Measurements from ENCODE around the gene ADARB1. TPM values are rescaled to one million over a fixed set of nuclear protein-coding genes. Genes with fewer than 3 reads are reported as not detected.

ADARB1 gene
- total and polyA plus RNA-seq, 2 experiments from 2014 or later: 16.0 to 17.3 TPM

- Histone ChIP-seq H3K27ac (no peak overlapping the region), H2AFZ (no peak overlapping the region), H3K4me1 (ENCODE audit: insufficient read depth) (peaks cover under 1% of the 10 kb centered on the region), H4K20me1 (ENCODE audit: insufficient read depth, poor library complexity, severe bottlenecking) (peaks cover 13% of the 10 kb centered on the region), H3K79me2 (peaks cover 79% of the 10 kb centered on the region), H3K4me3 (no peak overlapping the region), H3K9me2 (replicated peaks; ENCODE audit: insufficient read depth) (no peaks in the 10 kb centered on the region), H3K36me3 (replicated peaks; ENCODE audit: insufficient read depth, low read depth) (no peaks in the 10 kb centered on the region), H3K4me2 (no peak overlapping the region), H3K27me3 (no peaks in the 10 kb centered on the region), H3K9me3 (ENCODE audit: low read depth) (no peaks in the 10 kb centered on the region)
- WGBS (ENCODE audit: low lambda C conversion rate, missing lambda C conversion rate): 92% methylated on average over 5 of the region's 5 CpGs
- no peak for TF ChIP-seq EZH2phosphoT487 (IDR thresholded peaks at IDR 0.05; ENCODE audit: low read depth, severe bottlenecking, unreplicated experiment)
- no peak for DNase-seq (ENCODE audit: low spot score)
These were observed 4.0 kb downstream of the ADARB1 start for GRCh38 chr21:45078371-45078770.

DNA sequence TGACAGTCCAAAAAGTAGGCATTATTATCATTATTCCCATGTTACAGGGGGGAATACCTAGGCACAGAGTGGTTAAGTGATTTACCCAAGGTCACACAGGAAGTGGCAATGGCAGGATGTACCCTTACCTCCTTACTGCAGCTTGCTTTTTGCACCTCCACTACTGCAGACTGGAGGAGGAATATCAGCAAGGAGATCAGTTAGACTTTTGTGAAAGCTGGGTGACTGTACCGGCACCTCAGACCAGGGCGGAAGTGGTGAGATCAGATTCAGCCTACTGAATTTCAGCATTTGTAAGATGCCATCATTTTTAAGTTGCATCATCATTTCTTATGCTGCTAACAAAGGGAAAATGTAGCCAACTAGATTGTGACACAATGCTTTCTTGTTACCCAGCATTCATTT, 4.5 kb downstream of the ADARB1 start:
- peaks cover 13% of the 10 kb centered on the region for H4K20me1 ChIP-seq (ENCODE audit: insufficient read depth, poor library complexity, severe bottlenecking)
- no peak overlapping the region for H3K27ac ChIP-seq
- H3K4me3 ChIP-seq: no peak overlapping the region
- no peaks in the 10 kb centered on the region for H3K9me2 ChIP-seq (replicated peaks; ENCODE audit: insufficient read depth)
- no peaks in the 10 kb centered on the region for H3K9me3 ChIP-seq (ENCODE audit: low read depth)
- no peak overlapping the region for H3K4me2 ChIP-seq
- no peaks in the 10 kb centered on the region for H3K36me3 ChIP-seq (replicated peaks; ENCODE audit: insufficient read depth, low read depth)
- no peaks in the 10 kb centered on the region for H3K4me1 ChIP-seq (ENCODE audit: insufficient read depth)
- H3K27me3 ChIP-seq: no peaks in the 10 kb centered on the region
- TF ChIP-seq EZH2phosphoT487 (IDR thresholded peaks at IDR 0.05; ENCODE audit: low read depth, severe bottlenecking, unreplicated experiment) (no peak), EZH2 (IDR thresholded peaks at IDR 0.05; ENCODE audit: borderline replicate concordance) (no peak), CTCF (IDR thresholded peaks at IDR 0.05; ENCODE audit: poor library complexity) (no peak)
- peaks cover 84% of the 10 kb centered on the region for H3K79me2 ChIP-seq
- no peak for DNase-seq (ENCODE audit: low spot score)
- WGBS (ENCODE audit: low lambda C conversion rate, missing lambda C conversion rate): 91% methylated on average over 2 of the region's 2 CpGs
- H2AFZ ChIP-seq: no peak overlapping the region

DNA sequence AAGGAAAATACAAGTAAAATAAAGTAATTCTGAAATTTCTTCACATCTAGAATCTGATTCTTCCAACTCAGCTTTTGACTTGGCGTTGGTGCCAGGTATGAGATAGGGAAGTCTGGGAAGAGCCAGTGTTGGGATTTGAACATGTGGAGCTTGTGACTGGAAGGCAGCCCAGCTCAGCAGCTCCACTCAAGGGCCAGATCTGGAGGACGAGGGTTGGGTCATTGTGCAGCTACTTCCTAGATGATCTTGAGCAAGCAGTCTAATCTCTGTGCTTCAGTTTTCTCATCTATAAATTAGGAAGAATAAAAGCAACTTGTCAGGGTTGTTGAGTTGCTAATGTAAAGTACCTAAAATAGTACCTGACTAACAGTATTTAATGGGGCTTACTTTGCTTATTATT, 5.0 kb downstream of the ADARB1 start:
- TF ChIP-seq EZH2phosphoT487 (IDR thresholded peaks at IDR 0.05; ENCODE audit: low read depth, severe bottlenecking, unreplicated experiment) (no peak), EZH2 (IDR thresholded peaks at IDR 0.05; ENCODE audit: borderline replicate concordance) (no peak), CTCF (IDR thresholded peaks at IDR 0.05; ENCODE audit: poor library complexity) (no peak)
- Histone ChIP-seq H3K27ac (no peak overlapping the region), H3K79me2 (peaks cover 89% of the 10 kb centered on the region)

GRCh38 chr21:45080232-45080631, 5.9 kb downstream of the ADARB1 start:
- no peak overlapping the region for H3K4me2 ChIP-seq
- no peak overlapping the region for H3K27ac ChIP-seq
- H4K20me1 ChIP-seq (ENCODE audit: insufficient read depth, poor library complexity, severe bottlenecking): peaks cover 13% of the 10 kb centered on the region
- H3K4me1 ChIP-seq (ENCODE audit: insufficient read depth): no peaks in the 10 kb centered on the region
- TF ChIP-seq EZH2phosphoT487 (IDR thresholded peaks at IDR 0.05; ENCODE audit: low read depth, severe bottlenecking, unreplicated experiment) (no peak), EZH2 (IDR thresholded peaks at IDR 0.05; ENCODE audit: borderline replicate concordance) (no peak), CTCF (IDR thresholded peaks at IDR 0.05; ENCODE audit: poor library complexity) (no peak)
- DNase-seq (ENCODE audit: low spot score): no peak
- H3K27me3 ChIP-seq: no peaks in the 10 kb centered on the region
- no peaks in the 10 kb centered on the region for H3K9me3 ChIP-seq (ENCODE audit: low read depth)
- 83% methylated on average over 5 of the region's 5 CpGs for WGBS (ENCODE audit: low lambda C conversion rate, missing lambda C conversion rate)
- no peak overlapping the region for H2AFZ ChIP-seq
- H3K36me3 ChIP-seq (replicated peaks; ENCODE audit: insufficient read depth, low read depth): no peaks in the 10 kb centered on the region
- H3K79me2 ChIP-seq: peaks cover 95% of the 10 kb centered on the region
- H3K9me2 ChIP-seq (replicated peaks; ENCODE audit: insufficient read depth): no peaks in the 10 kb centered on the region
- no peak overlapping the region for H3K4me3 ChIP-seq

More for the DNA sequence above, 5.0 kb downstream of the ADARB1 start:
- Histone ChIP-seq H3K4me3 (no peak overlapping the region), H3K9me3 (ENCODE audit: low read depth) (no peaks in the 10 kb centered on the region), H3K27me3 (no peaks in the 10 kb centered on the region), H3K36me3 (replicated peaks; ENCODE audit: insufficient read depth, low read depth) (no peaks in the 10 kb centered on the region), H3K4me2 (no peak overlapping the region), H3K9me2 (replicated peaks; ENCODE audit: insufficient read depth) (no peaks in the 10 kb centered on the region), H2AFZ (no peak overlapping the region), H3K4me1 (ENCODE audit: insufficient read depth) (no peaks in the 10 kb centered on the region), H4K20me1 (ENCODE audit: insufficient read depth, poor library complexity, severe bottlenecking) (peaks cover 13% of the 10 kb centered on the region)
- DNase-seq (ENCODE audit: low spot score): no peak
- 88% methylated on average over 2 of the region's 2 CpGs for WGBS (ENCODE audit: low lambda C conversion rate, missing lambda C conversion rate)
